ENCODE data around the gene ABITRAM. TPM values are rescaled to one million over a fixed set of nuclear protein-coding genes. Genes with fewer than 3 reads are reported as not detected.

ABITRAM gene
- total RNA-seq, 1 experiment from 2014 or later, result 15.4 TPM

Other genes starting within 250 kb of the ABITRAM start
- not detected in 2 replicates for gene ACTL7B, start 78.4 kb upstream of the ABITRAM start, total RNA-seq (2014; rRNA removed; shearing (Covaris generic))
- gene ACTL7A, start 72.1 kb upstream of the ABITRAM start, total RNA-seq (2014; rRNA removed; shearing (Covaris generic)), result not detected in 2 replicates
- gene ELP1, start 276 bp upstream of the ABITRAM start, total RNA-seq (2014; rRNA removed; shearing (Covaris generic)), result 24.2 and 29.9 TPM in 2 replicates
- 114 and 136 TPM in 2 replicates for gene CTNNAL1, start 79.1 kb downstream of the ABITRAM start, total RNA-seq (2014; rRNA removed; shearing (Covaris generic))
- gene TMEM245, start 185.5 kb downstream of the ABITRAM start, total RNA-seq (2014; rRNA removed; shearing (Covaris generic)), result 47.6 and 49.4 TPM in 2 replicates
- not detected in 2 replicates for gene FRRS1L, start 232.8 kb downstream of the ABITRAM start, total RNA-seq (2014; rRNA removed; shearing (Covaris generic))